NCI-H1436 (cell line): Measurements from ENCODE around the gene SLC4A1AP.
A peak's percentile ranks its signal among the peaks of the same experiment; 100 is the strongest.

ENCODE experiments used
- DNase-seq: peaks from one replicate; lab custom pipeline; 2025; lab: John Stamatoyannopoulos, UW

Gene SLC4A1AP

DNA sequence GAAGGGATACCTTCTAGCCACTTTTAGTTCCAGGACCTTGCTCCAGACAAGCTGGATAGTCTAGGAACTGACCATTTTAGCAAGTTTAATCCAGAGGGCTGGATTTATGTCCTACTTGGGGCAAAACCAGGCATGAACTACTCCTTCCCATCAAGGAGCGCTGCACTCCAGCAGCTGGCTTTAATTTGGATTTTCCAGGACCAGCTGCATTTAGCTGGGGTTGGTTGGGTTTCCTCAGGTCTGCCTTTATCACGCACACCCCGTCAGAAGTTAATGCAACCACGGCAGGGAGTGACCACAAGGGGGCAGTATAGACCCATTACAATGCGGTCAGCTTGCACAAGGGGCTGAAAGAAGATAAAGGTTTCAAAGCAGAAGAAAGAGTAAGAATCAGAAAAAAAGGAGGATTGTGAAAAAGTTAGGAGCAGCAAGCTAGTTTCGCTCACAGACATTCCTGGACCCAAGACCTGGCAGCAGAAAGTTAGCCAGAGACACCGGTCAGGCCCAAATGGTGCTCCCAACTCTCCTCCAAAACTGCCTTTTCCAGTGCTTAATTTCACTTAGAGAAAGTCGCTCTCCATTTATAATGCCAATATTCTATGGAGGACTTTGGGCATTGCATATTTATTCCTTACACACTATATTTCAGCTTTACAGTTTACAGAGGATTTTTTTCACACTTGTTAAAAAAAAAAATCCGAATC, 40.1 kb downstream of the SLC4A1AP start:
- peak; percentile 81 for DNase-seq

DNA sequence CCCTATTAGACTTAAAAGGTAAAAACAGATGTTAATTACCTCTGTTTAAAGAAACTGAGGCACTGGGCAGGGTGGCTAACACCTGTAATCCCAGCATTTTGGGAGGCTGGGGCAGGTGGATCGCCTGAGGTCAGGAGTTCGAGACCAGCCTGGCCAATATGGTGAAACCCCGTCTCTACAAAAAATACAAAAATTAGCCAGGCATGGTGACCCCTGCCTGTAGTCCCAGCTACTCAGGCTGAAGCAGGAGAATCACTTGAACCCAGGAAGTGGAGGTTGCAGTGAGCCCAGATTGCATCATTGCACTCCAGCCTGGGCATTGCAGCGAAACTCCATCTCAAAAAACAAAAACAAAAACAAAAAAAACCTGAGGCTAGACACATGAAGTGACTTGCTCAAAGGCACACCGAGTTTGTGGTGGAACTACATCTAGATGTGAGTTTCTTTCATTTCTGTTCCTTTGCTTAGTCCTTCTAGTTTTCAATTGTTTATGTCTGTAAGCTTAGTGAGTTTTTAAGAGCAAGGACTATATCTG, 40.7 kb downstream of the SLC4A1AP start:
- DNase-seq, result no peak

DNA sequence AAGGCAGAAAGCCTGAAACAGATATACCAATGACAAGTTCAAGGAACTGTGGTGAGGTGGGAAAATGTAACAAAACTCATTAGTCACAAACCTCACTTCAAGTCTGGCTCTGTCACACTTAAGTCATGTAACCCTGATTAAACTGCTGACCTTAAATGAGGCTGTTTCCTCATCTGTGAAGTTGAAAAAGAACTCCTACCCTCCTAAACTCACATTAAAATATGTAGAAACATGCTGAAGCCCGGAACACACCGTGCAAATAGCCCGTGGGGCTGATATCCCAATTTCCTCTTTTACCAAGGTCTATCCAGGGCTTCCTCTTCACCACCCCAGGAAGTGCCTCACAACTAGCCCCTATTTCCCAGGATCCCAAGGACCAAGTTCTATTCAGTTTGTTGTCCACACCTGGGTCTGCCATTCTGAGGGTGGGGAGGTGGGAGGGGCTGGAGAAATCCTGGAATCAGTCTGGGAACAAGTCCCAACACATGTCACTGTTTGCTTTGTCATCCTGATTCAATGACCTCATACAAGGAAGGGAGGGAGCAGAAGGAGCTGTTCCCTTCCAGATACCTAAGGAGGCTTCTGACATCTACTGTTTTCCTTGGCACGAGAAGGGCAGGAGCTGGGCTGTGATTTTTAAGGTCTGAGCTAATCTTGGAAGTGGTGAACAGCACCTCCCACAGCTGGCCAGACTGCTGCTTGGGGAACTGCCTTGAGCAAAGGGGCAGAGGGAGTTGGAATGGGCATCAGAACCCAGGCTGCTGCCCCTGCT, 42.3 kb downstream of the SLC4A1AP start:
- no peak for DNase-seq

DNA sequence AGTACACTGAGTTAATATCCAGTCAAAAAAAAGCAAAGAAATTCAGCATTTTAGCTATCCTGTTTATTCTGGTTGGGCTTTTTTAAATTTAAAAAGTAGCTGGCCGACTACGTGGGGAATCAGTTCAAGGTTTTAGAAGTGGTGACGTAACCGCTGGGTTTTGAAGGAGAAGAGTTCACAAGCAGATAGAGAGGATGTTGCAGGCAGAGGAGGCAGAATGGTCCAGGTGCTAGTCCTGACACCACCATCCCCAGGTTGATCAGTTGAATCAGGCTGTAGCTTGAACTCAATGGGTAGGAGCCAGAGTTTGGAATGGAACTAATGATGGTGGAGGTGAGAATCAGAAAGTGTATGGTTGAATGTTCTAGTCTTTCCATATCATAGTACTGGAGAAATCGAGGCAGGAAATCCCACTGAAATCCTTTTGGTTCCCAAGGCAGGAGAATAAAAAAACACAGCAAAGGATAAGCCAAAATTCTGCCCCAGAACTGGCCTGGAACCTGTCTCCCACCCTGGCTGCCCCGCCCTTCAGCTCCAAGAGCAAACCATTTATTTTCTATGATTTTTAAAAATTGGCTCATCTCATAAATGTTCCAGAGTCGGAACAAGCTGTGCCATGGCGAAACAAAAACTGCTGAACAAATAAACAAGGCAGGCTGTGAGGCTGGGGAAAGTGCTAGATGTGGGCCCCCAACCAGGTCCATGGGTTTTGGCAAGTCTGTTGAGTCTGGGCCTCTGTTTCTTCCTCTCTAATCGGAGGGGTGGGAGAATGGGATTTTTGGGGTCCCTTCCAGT, 44.0 kb downstream of the SLC4A1AP start:
- no peak for DNase-seq

DNA sequence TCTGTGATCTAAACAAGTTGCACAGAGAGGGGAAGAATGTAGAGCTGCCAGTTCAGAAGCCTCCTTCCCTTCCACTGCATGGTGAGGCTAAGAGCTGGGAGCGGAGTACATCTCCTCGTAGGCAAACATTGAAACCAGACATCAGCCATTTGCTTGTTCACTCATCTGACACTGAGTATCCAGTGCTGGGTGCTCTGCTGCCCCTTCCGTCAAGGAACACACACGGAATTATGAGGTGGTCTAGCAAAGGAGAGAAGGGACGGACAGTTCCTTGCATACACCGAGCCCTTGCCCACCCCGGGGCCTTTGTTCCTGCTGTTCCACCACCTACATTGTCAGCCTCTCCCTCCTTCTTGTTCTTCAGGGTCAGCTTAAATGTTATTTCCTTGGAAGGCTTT, 44.6 kb downstream of the SLC4A1AP start:
- no peak for DNase-seq

DNA sequence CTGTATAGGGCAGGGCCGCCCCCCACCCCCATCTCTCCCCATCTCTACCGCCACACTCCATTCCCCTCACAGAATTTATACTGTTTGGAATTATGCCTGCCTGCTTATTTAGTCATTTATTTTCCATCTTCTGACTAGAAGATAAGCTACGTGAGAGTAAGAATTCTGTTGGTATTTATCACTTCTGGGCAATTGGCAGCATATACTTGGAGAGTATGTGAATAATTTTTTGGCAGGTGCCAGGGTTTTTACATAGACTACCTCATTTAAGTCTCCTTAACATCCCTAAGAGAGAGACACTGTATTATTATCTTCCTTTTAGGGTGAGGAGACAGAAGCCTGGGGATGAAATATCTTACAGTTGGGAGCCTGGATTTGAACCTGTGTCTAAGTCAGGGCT, 45.0 kb downstream of the SLC4A1AP start:
- DNase-seq, result no peak

DNA sequence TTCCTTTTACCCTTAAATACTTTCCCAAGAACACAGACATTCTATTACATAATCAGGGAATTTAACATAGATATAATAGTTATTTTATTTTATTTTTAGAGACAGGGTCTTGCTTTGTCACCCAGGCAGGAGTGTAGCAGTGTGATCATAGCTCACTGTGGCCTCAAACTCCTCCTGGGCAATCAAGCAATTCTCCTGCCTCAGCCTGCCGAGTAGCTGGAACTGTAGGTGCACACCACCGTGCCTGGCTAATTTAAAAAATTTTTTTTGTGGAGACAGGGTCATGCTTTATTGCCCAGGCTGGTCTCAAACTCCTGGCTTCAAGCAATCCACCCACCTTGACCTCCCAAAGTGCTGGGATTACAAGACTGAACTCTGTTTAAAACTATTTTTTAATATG, 45.6 kb downstream of the SLC4A1AP start:
- no peak for DNase-seq

DNA sequence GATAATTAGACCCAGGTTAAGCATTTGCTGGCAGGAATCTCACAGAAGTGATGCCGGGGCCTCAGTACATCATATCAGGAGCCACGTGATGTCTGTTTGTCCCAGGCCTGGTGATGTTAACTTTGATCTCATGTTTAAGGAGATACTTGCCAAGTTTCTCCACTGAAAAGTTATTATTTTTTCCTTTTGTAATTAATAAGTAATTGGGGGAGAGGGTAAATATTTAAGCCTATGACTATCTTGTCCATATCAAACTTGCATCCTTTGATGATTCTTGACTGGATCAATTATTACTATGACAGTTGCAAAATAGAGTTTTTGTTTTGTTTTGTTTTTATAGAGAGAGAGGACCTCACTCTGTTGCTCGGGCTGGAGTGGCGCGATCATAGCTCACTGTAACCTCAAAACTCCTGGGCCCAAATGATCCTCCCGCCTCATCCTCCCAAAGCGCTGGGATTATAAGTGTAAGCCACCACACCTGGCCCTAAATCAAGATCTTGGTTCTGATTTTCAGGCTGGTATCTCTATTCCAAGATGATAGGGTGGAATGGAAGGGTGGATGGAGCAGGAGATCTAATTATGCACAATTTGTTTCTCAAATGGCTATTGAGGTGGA, 46.4 kb downstream of the SLC4A1AP start:
- DNase-seq, result no peak

DNA sequence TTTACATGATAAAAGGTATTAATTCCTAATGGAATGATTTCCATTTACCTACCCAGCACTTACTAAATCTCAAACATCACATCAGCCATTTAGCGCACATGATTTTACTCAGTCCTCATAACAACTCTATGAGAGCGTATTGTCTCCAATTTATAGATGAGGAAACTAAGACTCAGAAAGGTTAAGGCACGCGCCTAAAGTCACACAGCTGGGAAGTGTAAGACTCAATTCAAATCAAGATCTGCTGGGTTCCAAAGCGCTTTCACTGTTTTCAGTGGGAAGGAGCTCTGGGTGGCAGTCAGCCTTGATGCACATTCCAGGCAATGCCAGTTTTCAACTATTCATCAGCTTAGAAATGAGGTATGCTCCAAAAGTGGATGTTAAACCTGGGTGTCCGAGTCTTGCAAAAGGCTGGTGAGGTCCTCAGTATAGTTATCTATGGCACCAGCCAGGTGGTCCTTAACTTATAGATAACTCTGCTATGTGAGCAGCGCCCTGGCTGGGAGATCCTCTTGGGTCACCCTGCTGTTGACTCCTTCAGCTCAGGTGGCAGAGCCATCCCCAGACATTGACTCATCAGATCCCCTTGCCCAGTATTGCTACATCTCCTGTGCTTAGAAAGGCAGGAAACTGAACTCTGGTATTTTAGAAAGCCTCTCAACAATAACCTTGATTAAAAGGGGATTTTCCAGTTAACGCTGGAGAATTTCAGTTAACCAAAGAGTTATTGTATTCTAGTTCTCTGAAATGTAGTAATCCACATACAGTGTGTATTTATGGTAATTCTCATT, 47.1 kb downstream of the SLC4A1AP start:
- no peak for DNase-seq

DNA sequence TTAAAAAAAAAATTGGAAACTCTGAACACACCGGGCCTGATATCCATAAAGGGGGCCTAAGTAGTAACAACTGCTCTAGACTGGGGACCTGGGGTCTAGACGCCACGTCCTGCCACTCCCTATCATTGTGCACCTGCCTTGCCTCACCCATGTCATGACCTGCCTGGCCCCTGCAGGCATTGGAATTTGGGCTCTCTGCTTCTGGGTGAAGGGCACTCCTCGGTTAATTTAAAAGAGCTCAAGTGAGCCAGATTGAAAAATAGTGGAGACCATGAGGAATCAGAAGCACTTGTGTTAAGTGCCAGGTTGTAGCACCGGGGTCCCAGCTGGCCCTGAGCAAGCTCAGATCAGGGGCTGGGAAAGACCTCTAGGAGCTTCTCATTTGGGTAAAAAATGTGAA, 48.1 kb downstream of the SLC4A1AP start:
- no peak for DNase-seq

DNA sequence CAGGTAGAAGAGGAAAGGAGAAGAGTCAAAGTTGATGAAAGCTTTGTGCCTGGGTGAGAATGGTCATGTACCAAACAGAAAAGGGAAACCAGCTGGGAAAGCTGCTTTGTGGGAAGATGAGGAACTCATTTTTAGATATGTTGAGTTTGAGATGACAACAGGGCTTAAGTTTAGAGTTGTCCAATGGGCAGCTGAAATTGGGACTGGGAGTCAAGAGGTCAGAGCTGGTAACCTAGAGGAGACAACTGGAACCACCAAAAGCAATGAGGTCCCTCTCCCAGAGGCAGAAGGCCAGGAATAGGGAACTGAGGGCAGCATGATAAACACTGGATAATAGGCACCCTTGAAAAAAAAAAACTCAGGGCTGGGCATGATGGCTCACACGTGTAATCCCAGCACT, 48.8 kb downstream of the SLC4A1AP start:
- no peak for DNase-seq

DNA sequence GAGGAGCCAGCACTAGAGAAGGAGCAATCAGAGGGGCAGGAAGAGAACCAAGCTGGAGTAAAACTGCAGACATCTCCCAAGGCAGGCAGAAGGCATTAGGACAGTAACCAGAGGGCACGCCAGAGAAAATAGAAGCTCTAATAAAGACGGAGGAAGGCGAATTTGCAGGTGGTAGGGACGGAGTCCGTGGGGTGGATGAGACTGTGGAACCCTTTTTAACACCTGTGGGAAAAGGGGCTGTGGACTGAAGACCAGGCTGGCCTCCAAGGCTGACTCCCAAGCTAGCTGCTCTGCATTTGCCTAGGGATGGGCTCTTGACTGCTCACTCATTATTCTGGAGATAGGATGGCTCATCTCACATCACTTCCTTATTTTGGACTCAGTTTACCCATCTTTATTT, 49.5 kb downstream of the SLC4A1AP start:
- DNase-seq, result no peak

DNA sequence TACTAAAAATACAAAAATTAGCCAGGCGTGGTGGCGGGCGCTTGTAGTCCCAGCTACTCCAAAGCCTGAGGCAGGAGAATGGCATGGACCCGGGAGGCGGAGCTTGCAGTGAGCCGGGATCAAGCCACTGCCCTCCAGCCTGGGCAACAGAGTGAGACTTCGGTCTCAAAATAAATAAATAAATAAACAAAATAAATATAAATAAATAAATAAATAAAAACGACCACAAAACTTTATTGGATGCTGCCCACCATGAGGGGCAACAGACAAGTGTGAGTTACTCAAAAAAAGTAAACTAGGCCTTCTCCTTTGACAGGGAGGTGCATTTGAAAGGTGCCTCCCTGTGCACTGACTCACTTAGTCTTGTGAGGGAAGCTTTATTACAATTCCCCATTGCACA, 50.4 kb downstream of the SLC4A1AP start:
- DNase-seq, result no peak

DNA sequence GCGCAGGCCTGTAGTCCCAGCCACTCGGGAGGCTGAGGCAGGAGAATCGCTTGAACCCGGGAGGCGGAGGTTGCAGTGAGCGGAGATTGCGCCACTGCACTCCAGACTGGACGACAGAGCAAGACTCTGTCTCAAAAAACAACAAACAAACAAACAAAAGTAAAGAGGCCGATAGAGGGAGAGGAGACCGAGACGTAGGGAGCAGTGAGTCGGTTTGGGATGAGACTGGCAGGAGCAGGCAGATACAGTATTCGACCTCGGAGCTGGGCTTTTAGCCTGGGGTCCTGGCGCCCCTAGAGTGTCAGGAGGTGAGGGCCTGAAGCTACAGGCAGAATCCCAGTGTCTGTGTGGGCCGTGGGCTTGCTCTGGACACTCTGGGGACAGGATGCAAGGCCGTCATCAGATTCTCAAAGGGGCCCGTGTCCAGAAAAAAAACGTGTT, 51.2 kb downstream of the SLC4A1AP start:
- DNase-seq, result no peak

DNA sequence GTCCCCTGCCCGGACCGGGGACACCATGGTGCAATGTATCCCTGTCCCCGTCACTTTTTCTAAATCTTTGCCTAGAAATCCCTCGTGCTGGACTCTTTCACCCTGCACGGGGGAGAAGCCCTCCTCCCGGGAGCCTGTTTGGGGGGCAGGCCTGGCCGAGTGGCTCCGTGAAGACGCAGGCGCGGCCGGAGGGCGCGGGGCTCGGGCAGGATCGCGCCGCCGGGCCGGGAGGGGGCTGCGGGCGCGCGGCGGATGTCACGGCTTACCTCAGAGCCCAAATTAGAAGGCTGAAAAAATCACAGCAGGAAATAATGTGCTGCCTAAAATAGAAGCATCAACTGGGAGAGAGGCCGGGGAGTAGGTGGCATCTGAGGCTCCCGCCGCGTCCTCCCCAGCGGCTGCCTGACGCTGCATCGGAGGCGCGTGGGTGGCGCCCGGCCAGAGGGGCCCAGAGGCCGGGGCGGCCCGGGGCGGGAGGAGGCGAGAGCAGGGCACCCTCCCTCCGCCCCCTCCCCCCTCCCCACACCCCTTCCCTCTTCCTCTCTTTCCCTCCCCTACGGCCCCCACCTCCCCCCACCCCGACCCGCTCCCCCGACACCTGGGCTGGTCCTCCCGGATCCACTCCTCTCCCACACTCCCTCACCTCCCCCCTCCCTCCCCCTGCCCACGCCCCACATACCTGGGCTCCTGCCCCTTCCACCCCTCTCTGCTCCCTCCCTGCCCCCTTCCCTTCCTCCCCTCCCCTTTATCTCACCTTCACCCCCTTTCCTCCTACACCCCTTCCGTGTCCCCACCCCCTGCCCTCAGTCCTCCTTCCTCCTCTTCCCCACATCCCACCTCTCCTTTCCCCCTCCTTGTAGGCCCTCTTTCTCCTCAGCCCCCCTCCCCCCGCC, 51.9 kb downstream of the SLC4A1AP start:
- DNase-seq, result no peak

DNA sequence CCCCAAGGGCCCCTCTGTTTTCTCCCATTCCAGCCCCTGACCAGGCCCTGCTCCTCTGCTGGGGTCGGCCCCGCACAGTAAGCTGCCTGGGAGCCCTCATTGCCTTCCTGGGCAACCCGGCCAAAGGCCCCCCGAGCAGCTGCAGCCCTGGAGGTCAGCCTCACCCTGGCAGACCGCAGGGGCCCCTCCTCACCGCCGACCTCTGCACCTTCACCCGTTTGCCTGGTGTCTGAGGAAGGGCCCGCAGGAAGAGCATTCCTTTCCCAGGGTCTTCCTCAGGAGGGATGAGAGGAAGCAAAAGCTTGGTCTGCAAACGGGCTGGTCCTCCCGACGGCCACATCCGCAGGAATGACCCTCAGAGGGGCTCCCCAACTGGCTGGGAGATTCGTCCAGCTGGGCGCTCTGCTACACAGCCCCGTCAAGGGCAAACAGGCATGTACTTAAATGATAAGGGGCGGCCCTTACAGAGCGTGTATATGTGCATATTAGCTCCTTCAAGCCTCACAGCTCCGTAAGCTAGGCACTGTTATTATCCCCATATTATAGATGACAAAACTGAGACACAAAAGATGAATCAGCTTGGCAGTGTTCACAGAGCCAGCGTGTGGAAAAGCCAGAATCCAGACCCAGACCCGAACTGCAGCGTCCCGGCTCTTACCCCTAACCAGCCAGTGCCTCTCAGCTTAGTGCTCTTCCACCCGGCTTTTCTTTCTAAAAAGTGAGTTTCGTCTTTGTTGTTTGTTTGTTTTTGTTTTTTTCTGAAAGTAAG, 52.8 kb downstream of the SLC4A1AP start:
- DNase-seq, result no peak

DNA sequence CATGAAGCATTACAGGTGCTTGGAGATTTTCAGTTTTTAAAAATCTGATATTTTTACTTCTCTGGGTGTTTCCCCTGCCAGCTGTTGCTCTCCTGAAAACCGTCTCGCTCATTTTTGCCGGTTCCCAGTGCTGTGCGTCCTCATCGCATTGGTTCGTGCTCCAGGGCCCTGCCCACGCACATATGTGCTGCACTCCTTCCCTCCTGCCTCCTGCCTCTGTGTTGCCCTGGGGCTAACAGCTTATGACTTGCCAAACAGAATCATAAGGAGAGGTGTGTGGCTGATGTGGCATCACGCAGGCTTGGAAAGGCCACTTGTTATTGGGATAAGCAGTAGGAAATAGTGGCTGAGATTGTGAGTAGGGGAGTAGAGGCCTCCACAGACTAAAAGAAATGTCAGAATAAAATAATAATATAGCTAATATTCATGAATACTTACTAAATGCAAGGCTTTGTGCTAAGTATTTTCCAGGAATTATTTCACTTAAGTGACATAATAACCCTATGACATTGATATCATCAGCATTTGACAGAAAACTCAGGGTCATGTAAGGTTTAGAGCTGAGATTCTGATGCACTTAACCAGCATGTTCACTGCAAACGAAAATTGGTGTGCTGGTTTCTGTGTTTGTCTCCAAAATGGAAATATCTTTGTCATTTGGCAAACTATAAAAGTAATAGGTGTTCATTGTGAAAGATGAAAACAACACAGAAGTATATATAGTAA, 53.5 kb downstream of the SLC4A1AP start:
- DNase-seq, result no peak

DNA sequence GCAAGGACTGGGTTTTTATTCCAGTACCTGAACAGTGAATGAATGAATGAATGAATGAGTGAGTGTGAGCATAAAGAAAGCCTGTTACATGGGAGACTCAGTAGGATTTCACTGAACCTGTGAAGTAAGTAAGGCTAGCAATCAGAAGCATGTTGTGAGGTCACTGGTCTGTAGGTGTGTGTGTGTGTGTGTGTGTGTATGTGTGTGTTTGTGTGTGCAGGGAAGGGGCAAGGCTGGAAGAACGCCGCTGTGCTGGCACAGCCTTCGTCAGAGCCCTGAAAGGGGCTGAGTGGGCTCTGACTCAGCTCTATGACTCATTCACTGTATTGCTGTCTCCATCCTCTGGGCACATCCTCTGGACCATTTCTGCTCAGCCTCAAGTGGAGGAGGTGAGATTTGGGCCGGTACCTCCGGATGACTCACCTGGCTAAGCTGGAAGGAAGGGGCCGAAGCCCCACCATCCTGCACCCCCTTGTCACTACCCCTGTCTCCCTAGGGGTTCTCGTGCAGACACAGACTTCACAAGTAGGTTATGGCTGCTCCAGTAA, 56.4 kb downstream of the SLC4A1AP start:
- DNase-seq, result no peak

DNA sequence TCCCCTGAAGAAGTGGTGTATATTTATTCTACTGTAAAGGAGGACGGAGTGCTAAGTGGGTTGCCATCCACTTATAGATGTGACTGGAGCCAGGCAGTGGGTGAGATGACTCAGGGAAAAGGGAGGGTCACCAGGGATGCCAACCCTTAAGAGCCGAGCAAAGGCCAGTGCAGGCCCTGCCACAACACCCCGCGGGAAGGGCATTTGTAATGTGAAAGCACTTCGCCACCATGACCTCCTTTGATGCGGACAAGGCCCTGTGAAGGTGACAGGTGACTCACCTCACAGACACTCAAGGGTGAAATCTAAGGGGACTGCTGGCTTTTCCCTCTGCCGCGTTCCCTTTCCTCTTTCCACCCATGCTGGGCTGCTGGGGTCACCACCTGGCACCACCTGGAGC, 57.6 kb downstream of the SLC4A1AP start:
- DNase-seq, result no peak
